HG03139 (cell line): ENCODE data around the gene CCDC88A.
"Not testable (repeated sequence)": the region's sequence is repeated elsewhere in the genome, so short reads cannot be mapped to it uniquely, and the experiment has no call there.

Source experiments
- ATAC-seq: cut with Tn5 transposase; IDR thresholded peaks from one replicate; pipeline ENCODE4 v1.9.1; 2021; ENCODE audit not compliant: unreplicated experiment

CCDC88A gene

GRCh38 chr2:55391155-55391554 lies 28.5 kb downstream of the CCDC88A start:
- ATAC-seq, result no peak

- ATAC-seq, result not testable (repeated sequence)
These were observed 34.1 kb downstream of the CCDC88A start for GRCh38 chr2:55385516-55385915.

GRCh38 chr2:55384786-55385185 lies 34.9 kb downstream of the CCDC88A start:
- ATAC-seq, result no peak

- no peak for ATAC-seq
These were observed 48.3 kb downstream of the CCDC88A start for GRCh38 chr2:55371376-55371775.

GRCh38 chr2:55370208-55370607 lies 49.4 kb downstream of the CCDC88A start:
- ATAC-seq, result no peak

- no peak for ATAC-seq
These were observed 54.4 kb downstream of the CCDC88A start for GRCh38 chr2:55365303-55365702.

- ATAC-seq, result no peak
These were observed 55.2 kb downstream of the CCDC88A start for GRCh38 chr2:55364189-55365055.

- no peak for ATAC-seq
These were observed 56.0 kb downstream of the CCDC88A start for GRCh38 chr2:55363636-55364035.

- no peak for ATAC-seq
These were observed 58.0 kb downstream of the CCDC88A start for GRCh38 chr2:55361465-55362189.

- no peak for ATAC-seq
These were observed 61.2 kb downstream of the CCDC88A start for GRCh38 chr2:55358451-55358850.

- ATAC-seq, result no peak
These were observed 61.7 kb downstream of the CCDC88A start for GRCh38 chr2:55357927-55358326.

- no peak for ATAC-seq
These were observed 62.5 kb downstream of the CCDC88A start for GRCh38 chr2:55357164-55357563.

- not testable (repeated sequence) for ATAC-seq
These were observed 63.5 kb downstream of the CCDC88A start for GRCh38 chr2:55356136-55356535.

GRCh38 chr2:55355451-55355850 lies 64.2 kb downstream of the CCDC88A start:
- ATAC-seq, result no peak

- ATAC-seq, result no peak
These were observed 68.0 kb downstream of the CCDC88A start for GRCh38 chr2:55351672-55352071.

GRCh38 chr2:55345064-55345463 lies 74.6 kb downstream of the CCDC88A start:
- no peak for ATAC-seq

- ATAC-seq, result no peak
These were observed 81.4 kb downstream of the CCDC88A start for GRCh38 chr2:55338268-55338667.

GRCh38 chr2:55334728-55335127 lies 84.9 kb downstream of the CCDC88A start:
- ATAC-seq, result no peak

GRCh38 chr2:55330541-55331297 lies 88.9 kb downstream of the CCDC88A start:
- ATAC-seq, result no peak

- no peak for ATAC-seq
These were observed 92.0 kb downstream of the CCDC88A start for GRCh38 chr2:55327470-55328230.

GRCh38 chr2:55314985-55315384 lies 104.7 kb downstream of the CCDC88A start:
- ATAC-seq, result no peak
